HL-60/S4 (cell line): ENCODE data around the gene RAB5IF.
"Not testable (repeated sequence)": the region's sequence is repeated elsewhere in the genome, so short reads cannot be mapped to it uniquely, and the experiment has no call there.

ENCODE experiments used
- in situ Hi-C: fragments of 300-500 bp; cut with MboI; formaldehyde crosslinking; loops from 2 replicates; pipeline ENCODE4 v1.14.3; 2022; ENCODE audit warnings: low sequenced_read_pairs

Gene RAB5IF, protein sequence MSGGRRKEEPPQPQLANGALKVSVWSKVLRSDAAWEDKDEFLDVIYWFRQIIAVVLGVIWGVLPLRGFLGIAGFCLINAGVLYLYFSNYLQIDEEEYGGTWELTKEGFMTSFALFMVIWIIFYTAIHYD

DNA sequence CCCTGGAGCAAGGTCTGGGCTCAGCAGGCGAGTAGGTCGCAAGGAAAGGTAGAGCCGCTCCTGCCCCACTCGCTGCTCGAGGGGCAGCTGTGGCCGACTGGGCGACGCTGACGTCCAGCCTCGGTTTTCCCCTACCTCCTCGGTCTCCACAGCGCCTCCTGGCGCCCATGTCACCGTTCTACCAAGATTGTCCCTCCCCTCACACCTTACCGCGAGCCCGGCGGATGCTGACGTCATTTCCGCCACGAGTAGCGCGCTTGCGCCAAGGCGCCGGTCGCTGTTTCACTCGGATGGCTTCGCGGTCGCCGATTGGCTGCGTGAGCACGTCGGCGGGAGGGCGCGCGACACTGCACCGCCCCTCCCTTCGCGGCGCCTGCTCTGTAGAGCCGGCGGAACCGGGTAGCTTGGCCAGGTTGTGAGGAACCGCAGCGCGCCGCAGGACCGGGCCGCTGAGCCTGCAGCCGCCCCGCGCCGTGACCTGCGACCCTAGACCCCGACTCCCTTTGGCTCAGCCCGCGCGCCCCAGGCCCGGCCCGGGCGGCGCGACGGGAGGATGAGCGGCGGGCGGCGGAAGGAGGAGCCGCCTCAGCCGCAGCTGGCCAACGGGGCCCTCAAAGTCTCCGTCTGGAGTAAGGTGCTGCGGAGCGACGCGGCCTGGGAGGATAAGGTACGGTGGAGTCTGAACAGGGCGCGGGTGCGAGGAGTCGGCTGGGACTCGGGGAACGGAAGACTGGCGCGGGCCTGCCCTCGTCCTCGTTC, at the start of gene RAB5IF:
Gene RAB5IF, plus strand, starts transcription at position 381 of the 759 bp plus-strand sequence. Its CDS starts 173 bp downstream, at position 554.
- in situ Hi-C loops, result no loop called here

DNA sequence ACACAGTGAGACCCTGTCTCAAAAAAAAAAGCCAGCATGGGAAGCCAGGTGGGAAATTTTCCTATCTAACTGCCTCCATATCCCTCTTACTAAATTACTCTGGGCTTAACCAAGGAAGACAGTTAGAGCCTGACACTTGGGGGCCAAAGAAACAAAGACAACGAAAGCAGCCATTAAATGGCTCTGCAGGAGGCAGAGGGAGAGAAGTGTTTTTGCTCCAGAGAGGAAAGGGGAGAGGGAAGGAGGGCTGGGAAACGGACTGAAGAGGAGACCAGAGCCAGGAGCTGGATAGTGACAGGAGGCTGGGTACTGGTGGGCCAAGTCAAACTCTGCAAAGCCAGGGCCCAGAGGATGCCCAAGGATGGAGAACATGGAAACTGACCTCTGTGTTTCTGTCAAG, 42.9 kb upstream of the RAB5IF start:
- in situ Hi-C loops, result no loop called here

DNA sequence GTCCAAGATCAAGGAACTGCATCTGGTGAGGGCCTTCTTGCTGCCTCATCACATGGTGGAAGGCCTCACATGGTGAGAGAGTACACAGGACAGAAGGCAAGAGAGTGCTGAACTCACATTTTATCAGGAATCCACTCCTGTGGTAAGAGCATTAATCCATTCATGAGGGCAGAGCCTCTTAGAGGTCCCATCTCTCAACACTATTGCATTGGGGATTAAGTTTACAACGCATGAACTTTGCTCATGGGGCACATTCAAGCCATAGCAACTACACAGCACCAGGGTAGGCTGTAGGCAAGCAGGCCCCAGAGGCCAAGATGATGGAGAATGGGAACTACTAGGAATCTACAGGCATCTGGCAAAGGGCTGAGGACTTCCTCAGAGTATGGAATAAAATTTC, 42.2 kb upstream of the RAB5IF start:
- in situ Hi-C loops, result no loop called here

DNA sequence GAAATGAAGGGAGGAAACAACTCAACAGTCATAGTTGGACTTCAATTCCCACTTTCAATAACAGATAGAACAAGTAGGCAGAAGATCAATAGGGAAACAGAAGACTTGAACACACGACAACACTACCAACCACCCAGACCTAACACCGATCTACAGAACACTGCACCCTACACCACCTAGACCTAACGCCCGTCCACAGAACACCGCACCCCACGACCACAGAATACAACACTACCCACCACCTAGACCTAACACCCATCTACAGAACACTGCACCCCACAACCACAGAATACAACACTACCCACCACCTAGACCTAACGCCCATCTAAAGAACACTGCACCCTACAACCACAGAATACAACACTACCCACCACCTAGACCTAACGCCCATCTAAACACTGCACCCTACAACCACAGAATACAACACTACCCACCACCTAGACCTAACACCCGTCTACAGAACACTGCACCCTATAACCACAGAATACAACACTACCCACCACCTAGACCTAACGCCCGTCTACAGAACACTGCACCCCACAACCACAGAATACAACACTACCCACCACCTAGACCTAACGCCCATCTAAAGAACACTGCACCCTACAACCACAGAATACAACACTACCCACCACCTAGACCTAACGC, 41.4 kb upstream of the RAB5IF start:
- in situ Hi-C loops, result not testable (repeated sequence)

DNA sequence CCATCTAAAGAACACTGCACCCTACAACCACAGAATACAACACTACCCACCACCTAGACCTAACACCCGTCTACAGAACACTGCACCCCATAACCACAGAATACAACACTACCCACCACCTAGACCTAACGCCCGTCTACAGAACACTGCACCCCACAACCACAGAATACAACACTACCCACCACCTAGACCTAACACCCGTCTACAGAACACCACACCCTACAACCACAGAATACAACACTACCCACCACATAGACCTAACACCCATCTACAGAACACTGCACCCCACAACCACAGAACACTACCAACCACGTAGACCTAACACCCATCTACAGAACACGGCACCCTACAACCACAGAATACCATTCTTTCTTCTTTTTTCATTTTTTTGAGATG, 40.9 kb upstream of the RAB5IF start:
- in situ Hi-C loops, result not testable (repeated sequence)

DNA sequence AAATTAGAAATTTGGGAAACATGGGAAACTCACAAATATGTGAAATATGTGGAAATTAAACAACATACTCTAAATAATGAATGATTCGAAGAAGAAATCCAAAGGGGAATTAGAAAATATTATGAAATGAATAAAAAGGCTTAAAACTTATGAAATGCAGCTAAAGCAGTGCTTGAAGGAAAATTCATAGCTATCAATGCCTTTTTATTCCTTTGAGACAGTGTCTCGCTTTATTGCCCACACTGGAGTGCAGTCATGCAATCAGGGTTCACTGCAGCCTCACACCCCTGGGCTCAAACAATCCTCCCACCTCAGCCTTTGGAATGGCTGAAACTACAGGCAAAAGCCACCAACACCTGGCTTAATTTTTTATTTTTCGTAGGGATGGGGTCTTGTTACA, 40.1 kb upstream of the RAB5IF start:
- in situ Hi-C loops, result no loop called here

DNA sequence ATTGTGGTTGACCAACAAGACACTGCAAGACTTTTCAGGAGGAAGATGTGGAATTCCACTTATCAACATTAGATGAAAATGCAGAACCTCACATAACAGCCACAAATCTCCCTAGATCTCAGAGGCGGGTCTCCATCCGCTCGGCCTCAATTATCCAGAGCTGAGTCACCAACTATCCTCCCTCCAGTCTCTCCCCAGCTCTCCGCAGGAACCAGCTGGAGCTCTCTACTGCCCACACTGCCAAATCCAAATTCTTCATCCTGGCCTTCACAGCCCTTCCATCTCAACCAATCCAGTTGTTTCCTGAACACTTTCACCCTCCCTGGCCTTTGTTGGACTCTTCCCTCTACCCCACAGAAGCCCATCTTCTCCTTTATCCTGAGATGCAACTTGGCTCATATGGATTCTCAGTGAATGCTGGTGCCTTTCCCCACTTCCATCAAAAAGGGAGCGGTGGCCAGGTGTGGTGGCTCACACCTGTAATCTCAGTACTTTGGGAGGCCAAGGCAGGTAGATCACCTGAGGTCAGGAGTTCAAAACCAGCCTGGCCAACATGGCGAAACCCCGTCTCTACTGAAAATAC, 35.6 kb upstream of the RAB5IF start:
- in situ Hi-C loops, result no loop called here

DNA sequence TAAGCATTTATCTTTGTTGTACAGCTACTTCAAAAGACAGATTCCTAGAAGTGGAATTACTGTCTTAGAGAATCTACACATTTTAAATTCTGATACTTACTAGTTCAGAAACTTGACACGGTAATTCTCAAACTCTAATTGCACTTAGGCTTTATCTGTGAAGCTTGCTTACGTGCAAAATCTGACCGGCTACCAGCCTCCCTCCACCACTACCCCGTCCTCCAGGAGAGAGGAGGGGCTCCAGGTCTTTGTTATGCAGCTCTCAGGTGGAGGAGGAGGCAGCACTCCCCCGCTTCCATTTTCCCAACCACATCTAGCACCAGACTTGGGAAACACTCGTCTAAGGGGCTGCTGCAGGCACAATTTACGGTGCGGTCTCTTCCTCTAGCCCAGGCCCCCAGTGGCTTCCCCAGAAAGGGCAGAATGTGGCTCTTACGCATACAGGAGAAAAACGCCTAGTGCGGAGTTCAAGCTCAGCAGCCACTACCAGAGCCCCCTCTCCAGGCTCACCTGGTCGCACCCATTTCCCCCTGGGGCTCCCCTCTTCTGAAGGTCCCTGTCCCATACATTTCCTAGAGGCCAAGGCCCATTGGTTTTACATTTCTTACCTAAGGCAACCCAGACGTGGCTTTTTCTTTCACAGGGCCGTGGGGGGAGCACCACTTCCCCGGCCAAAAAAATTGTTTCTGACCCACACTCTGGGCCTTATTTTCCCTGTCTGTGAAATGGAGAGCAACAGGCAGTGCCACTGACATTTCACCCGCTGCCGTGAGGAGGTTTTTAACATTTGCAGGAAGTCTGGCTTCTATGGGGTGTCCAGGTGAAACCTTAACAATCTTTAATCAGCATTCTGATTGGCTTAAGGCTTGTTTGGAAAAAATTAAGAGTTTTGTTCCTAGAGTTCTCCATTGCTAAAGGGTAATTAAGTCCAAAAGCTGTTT, 33.7 kb upstream of the RAB5IF start:
- in situ Hi-C loops, result no loop called here

DNA sequence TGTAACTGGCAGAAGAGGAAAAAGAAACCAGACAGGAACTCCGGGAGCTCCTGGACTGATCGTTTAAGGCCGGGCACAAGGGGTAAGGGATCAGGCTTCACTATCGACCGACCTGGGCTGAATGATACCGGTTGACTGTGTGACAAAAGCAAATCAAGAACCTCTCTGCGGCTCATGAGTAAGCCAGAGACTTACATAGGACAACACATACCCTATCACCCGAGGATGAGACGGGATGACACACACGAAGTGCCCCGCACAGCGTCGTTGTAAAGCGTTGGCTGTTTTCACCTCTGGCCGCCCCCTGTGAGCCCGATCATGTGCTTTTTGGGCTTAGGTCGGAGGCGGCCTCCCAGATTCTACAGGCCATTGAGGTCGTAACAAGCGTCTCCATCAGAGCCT, 32.9 kb upstream of the RAB5IF start:
- in situ Hi-C loops, result no loop called here

DNA sequence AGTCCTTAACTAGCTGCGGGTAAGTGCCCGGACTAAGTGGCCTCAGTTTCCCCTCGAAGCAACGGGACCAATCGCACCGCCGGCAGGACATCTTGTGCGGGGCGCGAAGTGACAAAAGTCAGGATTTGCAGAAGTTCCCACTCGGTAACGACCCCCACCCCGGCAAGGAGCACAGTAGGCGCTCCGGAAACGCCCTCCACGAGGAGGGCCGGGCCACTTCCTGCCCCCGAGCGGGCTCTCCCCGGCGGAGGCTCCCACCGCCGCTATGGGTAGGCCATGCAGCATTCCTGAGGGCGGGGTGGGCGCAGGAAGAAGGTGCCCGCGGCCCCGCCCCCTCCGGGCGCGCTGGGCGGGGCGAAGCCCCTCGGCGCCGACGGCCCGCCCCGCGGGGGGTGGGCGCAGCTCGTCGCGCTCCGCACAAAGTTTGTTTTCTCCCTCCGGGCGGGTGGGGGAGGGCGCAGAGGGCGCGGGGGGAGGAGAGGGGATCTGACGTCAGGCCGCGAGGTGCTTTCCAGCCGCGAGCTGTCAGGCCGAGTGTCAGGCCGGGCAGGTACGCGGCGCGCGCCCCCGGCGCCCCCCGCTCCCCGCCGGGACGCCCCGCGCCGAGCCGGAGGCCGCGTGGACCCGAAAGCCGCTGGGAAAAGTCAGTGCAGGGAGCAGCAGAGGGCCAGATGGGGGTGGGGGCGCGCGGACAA, 32.3 kb upstream of the RAB5IF start, which contains the start of gene TGIF2:
Gene TGIF2, plus strand, starts transcription at position 495 of the 695 bp plus-strand sequence. CDS start 5,178 bp downstream, outside the sequence.
- in situ Hi-C loops, result no loop called here

DNA sequence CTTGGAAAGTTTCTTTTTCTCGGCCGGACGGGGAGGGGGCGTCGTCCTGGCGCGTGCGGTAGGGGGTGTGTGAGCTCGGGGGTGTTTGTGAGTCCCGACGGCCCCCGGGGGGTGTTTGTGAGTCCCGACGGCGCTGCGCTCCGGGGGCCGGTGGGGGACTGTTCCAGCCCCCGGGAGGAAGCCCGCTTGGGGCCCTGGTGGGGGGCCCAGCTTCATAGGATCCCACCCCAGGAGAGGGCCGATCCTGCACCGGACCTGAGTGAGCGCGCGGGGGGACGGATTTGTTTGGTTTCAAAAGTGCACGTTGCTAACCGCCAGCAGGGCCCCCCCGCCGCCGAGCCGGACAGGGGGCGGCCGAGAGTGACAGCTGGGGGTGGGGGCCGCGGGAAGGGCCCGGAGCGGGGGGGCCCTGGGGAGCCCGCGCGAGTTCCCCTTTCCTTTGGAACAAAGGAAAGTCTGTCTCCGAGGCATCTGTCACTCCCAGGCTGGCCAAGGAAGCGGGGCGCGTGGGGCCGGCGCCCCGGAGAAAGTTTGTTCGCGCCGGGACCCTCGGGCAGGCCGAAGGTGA, 31.7 kb upstream of the RAB5IF start:
- in situ Hi-C loops, result no loop called here

DNA sequence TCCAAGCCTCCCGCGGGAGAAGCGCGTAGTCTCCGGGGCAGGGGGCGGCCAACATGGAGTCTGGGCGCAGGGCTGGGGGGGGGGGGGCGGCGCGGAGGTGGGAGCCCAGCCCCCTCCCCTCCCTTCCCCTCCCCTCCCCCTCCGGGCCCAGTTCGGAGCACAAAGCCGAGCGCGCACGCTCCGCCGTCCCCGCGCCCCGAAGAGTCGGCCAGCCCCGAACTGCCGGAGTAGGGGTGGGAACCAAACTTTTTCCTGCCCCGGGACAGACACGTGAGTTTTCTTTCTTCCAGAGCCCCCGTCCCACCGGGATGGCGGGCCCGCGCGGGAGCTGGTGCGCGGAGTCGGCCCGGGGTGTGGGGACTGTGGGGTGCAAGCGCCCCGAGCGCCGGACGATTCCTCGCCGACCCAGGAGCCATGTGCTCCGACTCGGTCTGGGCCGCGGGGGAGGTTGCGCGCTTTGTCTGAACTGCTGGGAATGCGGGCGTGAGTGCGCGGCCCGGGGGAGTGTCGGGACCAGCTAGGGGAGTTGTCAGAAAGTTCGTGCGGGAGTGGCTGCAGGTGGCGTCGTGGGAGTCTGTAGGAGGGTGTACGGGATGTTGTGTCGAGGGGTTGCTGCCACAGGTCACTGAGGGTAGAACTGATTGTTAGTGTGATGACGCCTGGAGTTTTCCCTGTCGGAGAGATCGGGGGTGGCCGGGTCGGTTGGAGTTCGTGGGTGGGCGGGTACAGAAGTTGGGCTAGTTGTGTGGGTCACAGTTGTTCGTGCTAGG, 31.0 kb upstream of the RAB5IF start:
- in situ Hi-C loops, result no loop called here

DNA sequence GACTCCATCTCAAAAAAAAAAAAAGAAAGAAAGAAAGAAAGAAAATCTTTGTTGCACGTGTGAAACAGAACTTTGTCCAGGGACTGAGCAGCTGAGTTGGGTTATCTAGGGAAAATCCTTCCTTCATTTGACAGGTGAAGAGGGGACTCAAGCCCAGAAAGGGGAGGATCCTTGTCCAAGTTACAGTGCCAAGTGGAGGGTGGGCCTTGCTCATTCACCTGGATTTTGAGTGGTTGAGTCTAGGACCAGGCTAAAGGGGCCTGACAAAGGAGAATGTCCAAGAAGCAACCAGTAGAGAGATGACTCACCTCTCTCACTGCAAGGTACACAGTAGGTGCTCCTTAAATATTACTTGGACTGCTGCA, 29.5 kb upstream of the RAB5IF start:
- in situ Hi-C loops, result no loop called here

DNA sequence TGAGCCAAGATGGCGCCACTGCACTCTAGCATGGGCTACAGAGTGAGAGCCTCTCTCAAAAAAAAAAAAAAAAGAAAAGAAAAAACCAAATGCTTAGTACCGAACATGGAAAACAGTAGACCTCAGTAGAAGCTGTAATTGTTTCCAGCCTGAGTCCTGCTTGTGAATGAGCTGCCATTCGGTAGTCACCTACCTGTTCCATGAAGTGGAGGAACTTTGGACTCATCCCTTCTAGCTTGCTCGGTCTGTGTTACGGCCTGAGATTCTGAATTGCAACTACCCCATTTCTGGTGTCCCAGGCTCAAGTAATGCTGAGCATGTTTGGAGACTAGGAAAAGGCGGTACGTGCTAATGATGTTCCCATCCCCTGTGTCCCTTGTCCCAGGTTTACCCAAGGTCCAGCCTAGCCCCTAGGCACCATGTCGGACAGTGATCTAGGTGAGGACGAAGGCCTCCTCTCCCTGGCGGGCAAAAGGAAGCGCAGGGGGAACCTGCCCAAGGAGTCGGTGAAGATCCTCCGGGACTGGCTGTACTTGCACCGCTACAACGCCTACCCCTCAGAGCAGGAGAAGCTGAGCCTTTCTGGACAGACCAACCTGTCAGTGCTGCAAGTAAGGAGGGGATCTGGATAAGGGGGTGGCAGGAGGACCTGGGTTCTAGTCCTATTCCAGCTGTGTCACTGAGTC, 27.1 kb upstream of the RAB5IF start:
- in situ Hi-C loops, result no loop called here

DNA sequence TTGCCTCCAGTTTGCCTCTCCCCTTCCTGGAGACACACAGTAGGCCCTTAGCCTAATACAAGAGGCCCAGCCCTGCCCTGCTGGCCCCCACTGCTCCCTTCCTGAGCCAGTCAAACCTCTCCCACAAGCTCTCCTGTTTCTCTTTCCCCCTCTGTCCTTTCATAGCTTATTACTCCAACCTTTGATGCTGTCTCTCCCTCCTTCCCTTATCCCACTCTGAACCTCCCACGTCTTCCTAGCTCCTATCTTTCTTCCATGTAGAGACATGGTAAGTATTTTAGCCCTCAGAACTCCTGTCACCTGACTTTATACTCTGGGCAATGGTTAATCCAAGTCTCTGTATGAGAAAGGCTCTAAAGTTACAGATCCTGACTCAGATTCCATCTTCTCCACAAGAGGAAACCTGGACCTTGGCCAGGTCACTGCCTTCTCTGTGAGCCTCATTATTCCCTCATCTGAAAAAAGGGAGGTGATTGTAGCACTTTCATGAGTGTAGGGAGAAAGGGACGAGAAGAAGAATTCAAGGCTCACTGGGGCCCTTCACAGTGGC, 25.5 kb upstream of the RAB5IF start:
- in situ Hi-C loops, result no loop called here

DNA sequence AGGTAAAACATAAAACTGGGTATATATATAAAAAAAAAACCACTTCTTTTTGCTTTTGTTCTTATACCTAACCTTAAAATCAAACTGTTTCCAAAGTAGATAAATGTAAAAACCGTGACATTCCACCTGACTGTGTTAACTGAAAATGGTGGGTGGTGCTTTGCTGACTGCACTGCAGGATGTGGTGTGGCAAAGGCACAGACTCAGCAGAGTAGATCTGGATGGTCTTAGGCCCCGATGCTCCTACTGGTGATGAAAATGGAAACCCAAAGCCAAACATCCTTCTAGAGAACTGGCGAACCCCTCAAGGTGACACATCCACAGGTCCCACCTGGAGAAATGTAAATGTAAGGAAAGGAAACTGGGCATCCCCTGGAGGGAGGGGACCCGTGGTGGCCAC, 23.3 kb upstream of the RAB5IF start:
- in situ Hi-C loops, result no loop called here

DNA sequence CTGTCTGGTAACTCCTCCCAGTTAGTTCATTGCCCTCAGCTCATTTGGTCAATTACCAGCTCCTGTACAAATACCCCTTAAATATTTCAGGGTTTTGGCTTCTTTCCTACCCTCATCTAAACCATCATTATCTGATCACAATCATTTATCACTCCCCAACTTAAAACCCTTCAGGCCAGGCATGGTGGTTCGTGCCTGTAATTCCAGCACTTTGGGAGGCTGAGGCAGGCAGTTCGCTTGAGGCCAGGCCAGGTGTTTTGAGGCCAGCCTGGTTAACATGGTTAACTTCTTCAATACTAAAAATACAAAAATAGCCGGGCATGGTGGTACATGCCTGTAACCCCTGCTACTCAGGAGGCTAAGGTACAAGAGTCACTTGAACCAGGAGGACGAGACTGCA, 22.8 kb upstream of the RAB5IF start:
- in situ Hi-C loops, result no loop called here

DNA sequence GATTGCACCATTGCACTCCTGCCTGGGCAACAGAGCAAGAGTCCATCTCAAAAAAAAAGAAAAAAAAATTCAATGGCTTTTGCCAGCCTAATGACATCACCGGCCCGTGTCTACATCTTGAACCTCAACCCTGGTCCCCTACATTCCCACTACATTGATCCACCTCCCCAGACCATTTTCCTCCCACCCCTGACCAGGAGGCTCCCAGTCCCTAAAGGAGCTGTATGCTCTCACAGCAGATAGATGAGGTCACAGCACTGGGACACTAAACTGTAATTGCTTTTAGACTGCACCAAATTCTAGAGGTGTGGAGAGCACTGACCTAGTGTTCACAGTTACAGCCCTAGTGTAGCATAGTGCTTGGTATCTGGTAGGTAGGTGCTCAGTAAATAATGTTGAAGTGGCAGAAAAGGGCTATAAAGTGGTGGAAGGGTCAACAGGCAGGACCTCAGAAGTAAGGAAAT, 21.5 kb upstream of the RAB5IF start:
- in situ Hi-C loops, result no loop called here
